Measurements from ENCODE around the gene HBE1.
A peak's percentile ranks its signal among the peaks of the same experiment; 100 is the strongest.

Gene HBE1

GRCh38 chr11:5232176-5232575 is 37.6 kb downstream of the HBE1 start:
- no peak for DNase-seq

GRCh38 chr11:5231111-5231510 is 38.6 kb downstream of the HBE1 start:
- DNase-seq: no peak

- no peak for DNase-seq
Measured at GRCh38 chr11:5230266-5230665, 39.5 kb downstream of the HBE1 start.

- no peak for DNase-seq
Measured at GRCh38 chr11:5229796-5230195, 39.9 kb downstream of the HBE1 start.

- no peak for DNase-seq
Measured at GRCh38 chr11:5229356-5229755, 40.4 kb downstream of the HBE1 start.

GRCh38 chr11:5228124-5228523 is 41.6 kb downstream of the HBE1 start:
- no peak for DNase-seq

GRCh38 chr11:5227681-5228080 is 42.1 kb downstream of the HBE1 start:
- no peak for DNase-seq

- DNase-seq: peak; percentile 13
Measured at GRCh38 chr11:5226732-5227310, 42.9 kb downstream of the HBE1 start, which contains the start of gene HBB. Gene HBB (minus strand): TSS chr11:5227071. CDS start chr11:5227021, 50 bp downstream.

GRCh38 chr11:5225480-5225871 is 44.3 kb downstream of the HBE1 start:
- DNase-seq: no peak

- no peak for DNase-seq
Measured at GRCh38 chr11:5224538-5225479, 44.9 kb downstream of the HBE1 start.

- DNase-seq: no peak
Measured at GRCh38 chr11:5223686-5224085, 46.1 kb downstream of the HBE1 start.

GRCh38 chr11:5223146-5223545 is 46.6 kb downstream of the HBE1 start:
- no peak for DNase-seq

Data from SIG-M5 (cell line).